Measurements from ENCODE around the gene DERA.

DNA sequence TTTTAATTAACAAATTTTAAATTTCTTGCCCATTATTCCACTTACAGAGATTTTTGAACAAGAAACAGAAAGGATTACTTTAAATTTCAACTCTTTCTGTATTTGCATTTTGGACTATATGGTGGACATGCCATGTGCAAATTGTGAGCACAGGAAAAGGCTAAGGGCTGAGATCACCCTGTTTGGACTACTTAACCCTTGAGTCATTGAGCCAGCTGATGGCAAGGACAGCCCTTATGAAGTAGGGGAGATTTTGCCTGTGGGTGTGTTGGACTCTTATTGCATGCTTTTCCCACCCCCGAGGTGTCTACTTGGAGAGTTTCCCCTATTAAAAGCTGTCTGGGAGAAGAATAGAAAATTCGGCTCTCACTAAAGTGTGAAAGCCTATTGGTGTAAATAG lies 17.2 kb downstream of the DERA start:
- TF ChIP-seq, protein P1, sequence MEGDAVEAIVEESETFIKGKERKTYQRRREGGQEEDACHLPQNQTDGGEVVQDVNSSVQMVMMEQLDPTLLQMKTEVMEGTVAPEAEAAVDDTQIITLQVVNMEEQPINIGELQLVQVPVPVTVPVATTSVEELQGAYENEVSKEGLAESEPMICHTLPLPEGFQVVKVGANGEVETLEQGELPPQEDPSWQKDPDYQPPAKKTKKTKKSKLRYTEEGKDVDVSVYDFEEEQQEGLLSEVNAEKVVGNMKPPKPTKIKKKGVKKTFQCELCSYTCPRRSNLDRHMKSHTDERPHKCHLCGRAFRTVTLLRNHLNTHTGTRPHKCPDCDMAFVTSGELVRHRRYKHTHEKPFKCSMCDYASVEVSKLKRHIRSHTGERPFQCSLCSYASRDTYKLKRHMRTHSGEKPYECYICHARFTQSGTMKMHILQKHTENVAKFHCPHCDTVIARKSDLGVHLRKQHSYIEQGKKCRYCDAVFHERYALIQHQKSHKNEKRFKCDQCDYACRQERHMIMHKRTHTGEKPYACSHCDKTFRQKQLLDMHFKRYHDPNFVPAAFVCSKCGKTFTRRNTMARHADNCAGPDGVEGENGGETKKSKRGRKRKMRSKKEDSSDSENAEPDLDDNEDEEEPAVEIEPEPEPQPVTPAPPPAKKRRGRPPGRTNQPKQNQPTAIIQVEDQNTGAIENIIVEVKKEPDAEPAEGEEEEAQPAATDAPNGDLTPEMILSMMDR (conservative IDR thresholded peaks at IDR 0.05; ENCODE audit: low read depth, low read length): no peak
- no peak for TF ChIP-seq EZH2 (IDR thresholded peaks at IDR 0.05; ENCODE audit: borderline replicate concordance, low read depth, low read length, poor library complexity, severe bottlenecking)

Data from A673 (cell line).